ENCODE results near the gene CDH6. TPM values are rescaled to one million over a fixed set of nuclear protein-coding genes. Genes with fewer than 3 reads are reported as not detected.

Gene CDH6
- total RNA-seq, 1 donor from 2014 or later = 24.5 TPM

GRCh38 chr5:31236339-31236738 is 42.9 kb downstream of the CDH6 start:
- intact Hi-C loops (cut with DNase I) = no loop called here
- DNase-seq (ENCODE audit: low spot score) = no peak
- ATAC-seq = no peak

GRCh38 chr5:31237174-31237573 is 43.7 kb downstream of the CDH6 start:
- intact Hi-C loops (cut with DNase I) = no loop called here
- no peak for ATAC-seq

GRCh38 chr5:31238497-31238896 is 45.0 kb downstream of the CDH6 start:
- ATAC-seq (no peak), DNase-seq (ENCODE audit: low spot score) (no peak)
- intact Hi-C loops (cut with DNase I) = no loop called here

More at GRCh38 chr5:31237174-31237573, 43.7 kb downstream of the CDH6 start:
- no peak for DNase-seq (ENCODE audit: low spot score)

GRCh38 chr5:31244921-31245320 is 51.4 kb downstream of the CDH6 start:
- DNase-seq (ENCODE audit: low spot score) = no peak
- no peak for ATAC-seq
- intact Hi-C loops (cut with DNase I) = no loop called here

GRCh38 chr5:31247381-31247780 is 53.9 kb downstream of the CDH6 start:
- intact Hi-C loops (cut with DNase I) = no loop called here
- ATAC-seq (no peak), DNase-seq (ENCODE audit: low spot score) (no peak)

- DNase-seq (ENCODE audit: low spot score) (no peak), ATAC-seq (no peak)
- intact Hi-C loops (cut with DNase I) = no loop called here
Observed at GRCh38 chr5:31250201-31250600, 56.7 kb downstream of the CDH6 start.

- intact Hi-C loops (cut with DNase I) = no loop called here
- ATAC-seq = no peak
- no peak for DNase-seq (ENCODE audit: low spot score)
Observed at GRCh38 chr5:31251032-31251431, 57.5 kb downstream of the CDH6 start.

GRCh38 chr5:31255041-31255440 is 61.6 kb downstream of the CDH6 start:
- ATAC-seq (no peak), DNase-seq (ENCODE audit: low spot score) (no peak)
- intact Hi-C loops (cut with DNase I) = no loop called here

GRCh38 chr5:31268256-31268655 is 74.8 kb downstream of the CDH6 start:
- ATAC-seq (no peak), DNase-seq (ENCODE audit: low spot score) (no peak)
- intact Hi-C loops (cut with DNase I) = no loop called here

- intact Hi-C loops (cut with DNase I) = no loop called here
- DNase-seq (ENCODE audit: low spot score) (no peak), ATAC-seq (no peak)
Observed at GRCh38 chr5:31268686-31269085, 75.2 kb downstream of the CDH6 start.

GRCh38 chr5:31269259-31269658 is 75.8 kb downstream of the CDH6 start:
- ATAC-seq (no peak), DNase-seq (ENCODE audit: low spot score) (no peak)
- intact Hi-C loops (cut with DNase I) = no loop called here

- ATAC-seq (no peak), DNase-seq (ENCODE audit: low spot score) (no peak)
- intact Hi-C loops (cut with DNase I) = no loop called here
Observed at GRCh38 chr5:31270396-31270795, 76.9 kb downstream of the CDH6 start.

GRCh38 chr5:31271567-31271966 is 78.1 kb downstream of the CDH6 start:
- intact Hi-C loops (cut with DNase I) = no loop called here
- ATAC-seq = no peak

GRCh38 chr5:31273161-31273560 is 79.7 kb downstream of the CDH6 start:
- intact Hi-C loops (cut with DNase I) = no loop called here
- ATAC-seq (no peak), DNase-seq (ENCODE audit: low spot score) (no peak)

More at GRCh38 chr5:31271567-31271966, 78.1 kb downstream of the CDH6 start:
- no peak for DNase-seq (ENCODE audit: low spot score)

GRCh38 chr5:31273631-31274378 is 80.3 kb downstream of the CDH6 start:
- DNase-seq (ENCODE audit: low spot score) (no peak), ATAC-seq (no peak)
- intact Hi-C loops (cut with DNase I) = no loop called here

- intact Hi-C loops (cut with DNase I) = no loop called here
- ATAC-seq = no peak
- DNase-seq (ENCODE audit: low spot score) = no peak
Observed at GRCh38 chr5:31280210-31280609, 86.7 kb downstream of the CDH6 start.

- ATAC-seq = no peak
- no peak for DNase-seq (ENCODE audit: low spot score)
- intact Hi-C loops (cut with DNase I) = no loop called here
Observed at GRCh38 chr5:31283326-31283725, 89.8 kb downstream of the CDH6 start.

- intact Hi-C loops (cut with DNase I) = no loop called here
- no peak for ATAC-seq
- no peak for DNase-seq (ENCODE audit: low spot score)
Observed at GRCh38 chr5:31285025-31285424, 91.5 kb downstream of the CDH6 start.

- ATAC-seq (no peak), DNase-seq (ENCODE audit: low spot score) (no peak)
- intact Hi-C loops (cut with DNase I) = no loop called here
Observed at GRCh38 chr5:31287985-31288384, 94.5 kb downstream of the CDH6 start.

- ATAC-seq = no peak
- DNase-seq (ENCODE audit: low spot score) = no peak
- intact Hi-C loops (cut with DNase I) = no loop called here
Observed at GRCh38 chr5:31289429-31289828, 95.9 kb downstream of the CDH6 start.

- DNase-seq (ENCODE audit: low spot score) (no peak), ATAC-seq (no peak)
- intact Hi-C loops (cut with DNase I) = no loop called here
Observed at GRCh38 chr5:31291323-31291854, 97.9 kb downstream of the CDH6 start.
